Nasal cavity respiratory epithelium epithelial cell of viscerocranial mucosa (primary cell): ENCODE results near the gene CCDC83. TPM values are rescaled to one million over a fixed set of nuclear protein-coding genes. Genes with fewer than 3 reads are reported as not detected.

Experiments used
- total RNA-seq: library from RNA; depleted of rRNA; stranded (reverse); fragments of >200 nt; gene quantifications from 2 replicates; pipeline ENCODE4 v1.2.3, GENCODE V29; 2014

Gene CCDC83
- not detected in 2 replicates for total RNA-seq

DNA sequence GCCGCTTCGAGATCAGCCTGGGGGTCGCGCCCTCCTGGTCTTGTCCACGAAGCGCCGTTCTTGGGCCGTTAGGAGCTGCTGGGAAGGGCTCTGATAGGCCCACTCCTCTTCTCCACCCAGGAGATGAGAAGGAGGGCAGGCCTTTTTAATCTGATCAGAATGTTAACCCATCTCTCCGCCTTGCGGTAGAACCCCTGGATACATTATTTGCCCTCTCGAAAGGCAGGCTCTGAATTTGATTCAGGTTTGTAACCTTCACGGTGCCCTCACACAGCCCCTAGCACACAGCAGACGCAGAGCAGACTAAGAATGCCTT, at the start of gene CCDC83:
TSS of gene CCDC83 (plus strand) at position 43 of the 316 bp plus-strand sequence. CDS start 9,741 bp downstream, outside the sequence.

DNA sequence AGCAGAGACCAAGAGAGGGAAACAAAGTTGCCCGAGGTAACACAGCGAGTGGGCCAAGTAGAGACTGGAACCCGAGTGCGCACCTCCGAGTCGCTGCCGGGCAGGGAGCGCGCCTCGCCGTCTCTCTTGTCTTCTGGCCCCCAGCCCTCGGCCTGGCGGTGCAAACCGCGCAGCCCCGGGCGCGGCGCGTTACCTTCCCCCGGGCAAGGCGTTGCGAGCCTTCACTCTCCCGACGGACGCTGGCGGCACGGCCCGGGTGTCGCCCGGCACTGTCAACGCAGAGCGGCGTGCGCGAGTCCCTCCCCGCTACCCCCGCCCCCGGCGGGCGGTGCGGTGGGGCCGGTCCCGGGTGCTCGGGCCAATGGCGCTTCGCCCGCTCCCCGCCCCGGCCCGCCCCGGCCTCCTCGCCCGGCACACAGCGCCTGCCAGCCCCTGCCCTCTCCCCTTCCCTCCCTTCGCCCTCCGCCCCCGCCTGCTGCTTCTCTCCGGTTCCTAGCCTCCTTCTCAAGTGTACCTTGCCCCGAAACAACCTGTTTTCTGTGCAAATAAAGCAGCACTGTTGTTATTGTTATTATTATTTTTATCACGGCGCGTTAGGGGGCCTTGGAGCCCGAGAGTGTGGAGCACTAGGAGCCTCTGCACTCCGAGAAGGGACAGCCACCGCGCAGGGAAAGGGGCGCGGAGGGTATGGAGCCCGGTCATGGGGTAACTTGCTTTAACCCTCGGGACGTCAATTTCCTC, 44.1 kb upstream of the CCDC83 start, which contains the start of gene SYTL2:
TSS of gene SYTL2 (minus strand) at position 271 of the 741 bp plus-strand sequence. CDS start 53,416 bp downstream, outside the sequence.

Other genes with a start within 250 kb of the CCDC83 start
- 0.68 and 0.71 TPM in 2 replicates for gene DLG2, start 228.0 kb upstream of the CCDC83 start, total RNA-seq
- 52.2 and 63.9 TPM in 2 replicates for gene TMEM126B, start 226.8 kb upstream of the CCDC83 start, total RNA-seq
- gene TMEM126A, start 207.4 kb upstream of the CCDC83 start, total RNA-seq = 25.7 and 37.6 TPM in 2 replicates
- 37.1 and 40.7 TPM in 2 replicates for gene CREBZF, start 190.3 kb upstream of the CCDC83 start, total RNA-seq
- 0.14 TPM in 1 of 2 replicates, not detected in the other for gene CCDC89, start 169.2 kb upstream of the CCDC83 start, total RNA-seq
- 2.4 and 9.0 TPM in 2 replicates for gene SYTL2, start 44.2 kb upstream of the CCDC83 start, total RNA-seq
- gene PICALM, start 213.7 kb downstream of the CCDC83 start, total RNA-seq = 310 and 343 TPM in 2 replicates